Calu3 (cell line): ENCODE results near the gene BACH2. TPM values are rescaled to one million over a fixed set of nuclear protein-coding genes. Genes with fewer than 3 reads are reported as not detected.
"Not testable (repeated sequence)": the region's sequence is repeated elsewhere in the genome, so short reads cannot be mapped to it uniquely, and the experiment has no call there.

ENCODE experiments used
- BruUV-seq: library from RNA; stranded (reverse); fragments of 400-500 nt; replicated peaks from 2 replicates; lab custom pipeline; 2021; lab: Mats Ljungman, UMichigan
- CTCF ChIA-PET: fragments of 300-600 bp; sonication (Branson Sonifier 250); formaldehyde crosslinking; loops from one replicate; lab custom pipeline; 2022; ENCODE audit warnings: antibody characterized with exemption; lab: Charles Lee
- DNase-seq: peaks from one replicate; pipeline ENCODE4 v3.0.0; 2022
- H3K27ac Mint-ChIP-seq: one replicate; pipeline ENCODE4 v1.8.0; 2022; ENCODE audit warnings: mixed read lengths; ENCODE audit not compliant: unreplicated experiment
- H3K27me3 Mint-ChIP-seq: one replicate; pipeline ENCODE4 v1.8.0; 2022; ENCODE audit warnings: mixed read lengths; ENCODE audit not compliant: unreplicated experiment
- H3K36me3 Mint-ChIP-seq: one replicate; pipeline ENCODE4 v1.8.0; 2022; ENCODE audit warnings: mild to moderate bottlenecking, moderate library complexity, mixed read lengths; ENCODE audit not compliant: insufficient read depth, unreplicated experiment
- H3K4me1 Mint-ChIP-seq: one replicate; pipeline ENCODE4 v1.8.0; 2022; ENCODE audit warnings: mild to moderate bottlenecking, low read depth, mixed read lengths; ENCODE audit not compliant: unreplicated experiment
- H3K4me3 Mint-ChIP-seq: one replicate; pipeline ENCODE4 v1.8.0; 2022; ENCODE audit warnings: mild to moderate bottlenecking, low read depth, moderate library complexity, mixed read lengths; ENCODE audit not compliant: unreplicated experiment
- H3K9me3 Mint-ChIP-seq: one replicate; pipeline ENCODE4 v1.8.0; 2022; ENCODE audit warnings: low read depth, mixed read lengths; ENCODE audit not compliant: unreplicated experiment
- intact Hi-C: fragments of 100-400 bp; cut with micrococcal nuclease; formaldehyde crosslinking; loops from one replicate; pipeline ENCODE4 v1.10.0; 2022; ENCODE audit not compliant: unreplicated experiment
- total RNA-seq: library from RNA; stranded (reverse); gene quantifications from 2 replicates; pipeline ENCODE4 v1.2.3, GENCODE V29; 2022
- TF ChIP-seq, protein P1 (sequence below): fragments of 200-600 bp; IDR thresholded peaks from one replicate; pipeline ENCODE4 v1.8.0; 2022; ENCODE audit warnings: antibody characterized with exemption; ENCODE audit not compliant: unreplicated experiment

Gene BACH2
- total RNA-seq, 1 experiment from 2014 or later = 7.2 TPM

DNA sequence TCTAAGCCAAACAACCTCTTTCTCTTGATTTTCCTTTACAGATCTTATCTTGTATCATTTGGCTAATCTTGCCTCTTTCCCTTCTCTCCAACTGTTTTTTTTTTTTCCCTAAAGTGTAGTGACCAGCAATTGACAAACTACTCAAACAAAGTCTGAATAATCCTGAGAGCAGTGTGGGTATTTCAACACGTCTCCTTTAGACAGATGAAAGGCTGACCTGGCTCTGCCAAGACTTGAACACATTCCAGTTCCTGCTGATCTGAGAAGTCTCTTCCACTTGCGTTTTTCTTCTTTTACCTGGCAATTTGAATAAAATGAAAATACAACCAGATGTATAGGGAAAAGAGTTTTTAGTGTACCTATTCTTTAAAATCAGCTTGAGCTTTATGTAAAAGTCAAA lies 234.0 kb downstream of the BACH2 start:
- DNase-seq = no peak
- Mint-ChIP-seq H3K4me3 (no peak overlapping the region), H3K27ac (no peak overlapping the region), H3K9me3 (no peaks in the 10 kb centered on the region), H3K27me3 (no peaks in the 10 kb centered on the region), H3K36me3 (no peaks in the 10 kb centered on the region), H3K4me1 (no peaks in the 10 kb centered on the region)
- intact Hi-C loops = no loop called here
- CTCF ChIA-PET = no interaction called here
- no TSS peak for BruUV-seq
- TF ChIP-seq, protein P1, sequence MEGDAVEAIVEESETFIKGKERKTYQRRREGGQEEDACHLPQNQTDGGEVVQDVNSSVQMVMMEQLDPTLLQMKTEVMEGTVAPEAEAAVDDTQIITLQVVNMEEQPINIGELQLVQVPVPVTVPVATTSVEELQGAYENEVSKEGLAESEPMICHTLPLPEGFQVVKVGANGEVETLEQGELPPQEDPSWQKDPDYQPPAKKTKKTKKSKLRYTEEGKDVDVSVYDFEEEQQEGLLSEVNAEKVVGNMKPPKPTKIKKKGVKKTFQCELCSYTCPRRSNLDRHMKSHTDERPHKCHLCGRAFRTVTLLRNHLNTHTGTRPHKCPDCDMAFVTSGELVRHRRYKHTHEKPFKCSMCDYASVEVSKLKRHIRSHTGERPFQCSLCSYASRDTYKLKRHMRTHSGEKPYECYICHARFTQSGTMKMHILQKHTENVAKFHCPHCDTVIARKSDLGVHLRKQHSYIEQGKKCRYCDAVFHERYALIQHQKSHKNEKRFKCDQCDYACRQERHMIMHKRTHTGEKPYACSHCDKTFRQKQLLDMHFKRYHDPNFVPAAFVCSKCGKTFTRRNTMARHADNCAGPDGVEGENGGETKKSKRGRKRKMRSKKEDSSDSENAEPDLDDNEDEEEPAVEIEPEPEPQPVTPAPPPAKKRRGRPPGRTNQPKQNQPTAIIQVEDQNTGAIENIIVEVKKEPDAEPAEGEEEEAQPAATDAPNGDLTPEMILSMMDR = no peak

DNA sequence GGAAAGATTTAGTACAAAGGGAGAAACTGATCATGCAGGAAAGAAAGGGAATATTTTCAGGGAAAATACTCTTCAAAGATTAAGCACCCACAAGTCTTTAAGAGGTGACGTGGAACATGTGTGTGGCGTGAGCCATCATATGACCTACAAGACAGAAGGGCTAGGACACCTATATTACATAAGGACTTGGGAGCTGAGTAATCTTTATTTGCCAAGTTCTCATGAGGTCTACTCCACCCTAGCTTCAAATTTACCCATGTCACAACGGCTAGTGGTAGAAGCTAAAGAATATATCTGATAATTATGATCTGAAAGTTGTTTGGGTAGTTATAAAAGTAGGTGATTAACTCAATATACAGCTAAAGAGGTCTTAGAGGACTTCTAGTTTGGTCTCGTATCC lies 234.6 kb downstream of the BACH2 start:
- DNase-seq = no peak
- Mint-ChIP-seq H3K9me3 (no peaks in the 10 kb centered on the region), H3K36me3 (no peaks in the 10 kb centered on the region), H3K27me3 (no peaks in the 10 kb centered on the region), H3K4me3 (no peak overlapping the region), H3K27ac (no peak overlapping the region), H3K4me1 (no peaks in the 10 kb centered on the region)
- TF ChIP-seq, protein P1 = no peak
- no TSS peak for BruUV-seq
- intact Hi-C loops = no loop called here
- CTCF ChIA-PET = no interaction called here

DNA sequence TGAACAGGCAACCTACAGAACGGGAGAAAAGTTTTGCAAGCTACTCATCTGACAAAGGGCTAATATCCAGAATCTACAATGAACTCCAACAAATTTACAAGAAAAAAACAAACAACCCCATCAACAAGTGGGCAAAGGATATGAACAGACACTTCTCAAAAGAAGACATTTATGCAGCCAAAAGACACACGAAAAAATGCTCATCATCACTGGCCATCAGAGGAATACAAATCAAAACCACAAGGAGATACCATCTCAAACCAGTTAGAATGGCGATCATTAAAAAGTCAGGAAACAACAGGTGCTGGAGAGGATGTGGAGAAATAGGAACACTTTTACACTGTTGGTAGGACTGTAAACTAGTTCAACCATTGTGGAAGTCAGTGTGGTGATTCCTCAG lies 237.5 kb downstream of the BACH2 start:
- H3K4me3 Mint-ChIP-seq, intact Hi-C loops, DNase-seq, H3K36me3 Mint-ChIP-seq, H3K4me1 Mint-ChIP-seq, H3K27ac Mint-ChIP-seq, H3K9me3 Mint-ChIP-seq, BruUV-seq, CTCF ChIA-PET, H3K27me3 Mint-ChIP-seq: not testable (repeated sequence)

DNA sequence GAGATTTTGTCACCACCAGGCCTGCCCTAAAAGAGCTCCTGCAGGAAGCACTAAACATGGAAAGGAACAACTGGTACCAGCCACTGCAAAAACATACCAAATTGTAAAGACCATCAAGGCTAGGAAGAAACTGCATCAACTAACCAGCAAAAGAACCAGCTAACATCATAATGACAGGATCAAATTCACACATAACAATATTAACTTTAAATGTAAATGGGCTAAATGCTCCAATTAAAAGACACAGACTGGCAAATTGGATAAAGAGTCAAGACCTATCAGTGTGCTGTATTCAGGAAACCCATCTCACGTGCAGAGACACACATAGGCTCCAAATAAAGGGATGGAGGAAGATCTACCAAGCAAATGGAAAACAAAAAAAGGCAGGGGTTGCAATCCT lies 240.7 kb downstream of the BACH2 start:
- H3K4me1 Mint-ChIP-seq, H3K9me3 Mint-ChIP-seq, intact Hi-C loops, DNase-seq, H3K36me3 Mint-ChIP-seq, H3K4me3 Mint-ChIP-seq, BruUV-seq, H3K27me3 Mint-ChIP-seq, H3K27ac Mint-ChIP-seq, CTCF ChIA-PET: not testable (repeated sequence)

DNA sequence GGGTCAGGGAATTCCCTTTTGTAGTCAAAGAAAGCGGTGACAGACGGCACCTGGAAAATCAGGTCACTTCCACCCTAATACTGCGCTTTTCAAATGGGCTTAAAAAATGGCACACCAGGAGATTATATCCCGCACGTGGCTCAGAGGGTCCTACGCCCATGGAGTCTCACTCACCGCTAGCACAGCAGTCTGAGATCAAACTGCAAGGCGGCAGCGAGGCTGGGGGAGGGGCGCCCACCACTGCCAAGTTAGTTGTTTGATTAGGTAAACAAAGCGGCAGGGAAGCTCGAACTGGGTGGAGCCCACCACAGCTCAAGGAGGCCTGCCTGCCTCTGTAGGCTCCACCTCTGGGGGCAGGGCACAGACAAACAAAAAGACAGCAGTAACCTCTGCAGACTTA lies 242.4 kb downstream of the BACH2 start:
- CTCF ChIA-PET, H3K9me3 Mint-ChIP-seq: not testable (repeated sequence)

DNA sequence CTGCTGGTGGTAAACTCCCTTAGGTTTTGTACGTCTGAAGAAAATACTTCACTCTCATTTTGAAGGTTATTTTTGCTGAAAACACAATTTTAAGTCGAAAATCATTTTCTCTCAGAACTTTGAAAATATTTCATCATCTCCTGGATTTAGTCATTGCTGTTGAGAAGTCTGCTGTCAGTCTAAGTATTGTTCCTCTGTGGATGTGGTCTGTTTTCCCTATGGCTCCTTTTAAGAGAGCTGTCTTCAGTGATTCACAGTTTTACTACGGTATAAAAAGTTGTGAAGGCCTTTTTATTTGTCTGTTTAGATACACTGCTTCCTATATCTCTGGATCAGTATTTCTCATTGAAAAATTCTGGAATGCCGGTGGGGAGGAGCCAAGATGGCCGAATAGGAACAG lies 243.0 kb downstream of the BACH2 start:
- BruUV-seq = no TSS peak
- Mint-ChIP-seq H3K27me3 (no peaks in the 10 kb centered on the region), H3K27ac (no peak overlapping the region), H3K9me3 (peaks cover 8% of the 10 kb centered on the region), H3K36me3 (no peaks in the 10 kb centered on the region), H3K4me3 (no peak overlapping the region), H3K4me1 (no peaks in the 10 kb centered on the region)
- TF ChIP-seq, protein P1 = no peak
- intact Hi-C loops = no loop called here
- no peak for DNase-seq
- CTCF ChIA-PET = no interaction called here

More for the DNA sequence above, 242.4 kb downstream of the BACH2 start:
- DNase-seq, H3K36me3 Mint-ChIP-seq, BruUV-seq, H3K4me3 Mint-ChIP-seq, H3K27ac Mint-ChIP-seq, H3K27me3 Mint-ChIP-seq, H3K4me1 Mint-ChIP-seq, intact Hi-C loops: not testable (repeated sequence)
